ENCODE results near the gene GSS. TPM values are rescaled to one million over a fixed set of nuclear protein-coding genes. Genes with fewer than 3 reads are reported as not detected.

Gene GSS
- total RNA-seq, 4 donors from 2014 or later, result 49.9 to 56.7 (median 52.9) TPM

GRCh38 chr20:34983995-34984735 lies 28.6 kb upstream of the GSS start:
- TF ChIP-seq CTCF (IDR thresholded peaks at IDR 0.05) (no peak), POLR2A (IDR thresholded peaks at IDR 0.05) (no peak)
- intact Hi-C loops (cut with DNase I; ENCODE audit: low total_unique reads), result no loop called here
- no peak for DNase-seq (ENCODE audit: low spot score in 2 of 2)
- 31 to 34% methylated on average over 14 of the region's 14 CpGs for WGBS, 2 donors
- no peak overlapping the region for H3K4me3 ChIP-seq (ENCODE audit: low read depth, poor library complexity, severe bottlenecking)

- 45 to 56% methylated on average over 5 of the region's 5 CpGs for whole genome bisulfite sequencing, 2 donors
- TF ChIP-seq POLR2A (IDR thresholded peaks at IDR 0.05), result no peak
- TF ChIP-seq CTCF (IDR thresholded peaks at IDR 0.05), result no peak
- H3K4me3 ChIP-seq (ENCODE audit: low read depth, poor library complexity, severe bottlenecking), result no peak overlapping the region
- intact Hi-C loops (cut with DNase I; ENCODE audit: low total_unique reads), result no loop called here
- no peak for DNase-seq (ENCODE audit: low spot score in 2 of 2)
These were observed 27.6 kb upstream of the GSS start for GRCh38 chr20:34983089-34983820.

- no peak overlapping the region for H3K4me3 ChIP-seq (ENCODE audit: low read depth, poor library complexity, severe bottlenecking)
- intact Hi-C loops (cut with DNase I; ENCODE audit: low total_unique reads), result no loop called here
- TF ChIP-seq CTCF (IDR thresholded peaks at IDR 0.05) (no peak), POLR2A (IDR thresholded peaks at IDR 0.05) (no peak)
- 85 to 88% methylated on average over 21 of the region's 21 CpGs for WGBS, 2 donors
- DNase-seq (ENCODE audit: low spot score in 2 of 2), result no peak
These were observed 26.9 kb upstream of the GSS start for GRCh38 chr20:34982270-34983088.

GRCh38 chr20:34980543-34981233 lies 25.1 kb upstream of the GSS start:
- H3K4me3 ChIP-seq (ENCODE audit: low read depth, poor library complexity, severe bottlenecking), result no peak overlapping the region
- TF ChIP-seq POLR2A (IDR thresholded peaks at IDR 0.05), result no peak
- no peak for TF ChIP-seq CTCF (IDR thresholded peaks at IDR 0.05)
- intact Hi-C loops (cut with DNase I; ENCODE audit: low total_unique reads), result no loop called here
- DNase-seq (ENCODE audit: low spot score in 2 of 2), result no peak
- WGBS, 2 donors, result 85 to 86% methylated on average over 22 of the region's 22 CpGs

GRCh38 chr20:34979366-34980153 lies 24.0 kb upstream of the GSS start:
- intact Hi-C loops (cut with DNase I; ENCODE audit: low total_unique reads), result no loop called here
- TF ChIP-seq CTCF (IDR thresholded peaks at IDR 0.05) (no peak), POLR2A (IDR thresholded peaks at IDR 0.05) (no peak)
- WGBS, 2 donors, result 77 to 81% methylated on average over 42 of the region's 42 CpGs
- no peak for DNase-seq (ENCODE audit: low spot score in 2 of 2)
- H3K4me3 ChIP-seq (ENCODE audit: low read depth, poor library complexity, severe bottlenecking), result no peak overlapping the region
